ENCODE data around the gene FYCO1.

- no peak for TF ChIP-seq CTCF (optimal IDR thresholded peaks at IDR 0.05 in 1 of 3, IDR thresholded peaks at IDR 0.05 in 1 of 3, conservative IDR thresholded peaks at IDR 0.05 in 1 of 3; ENCODE audit: extremely low read depth in 1 of 3, insufficient read depth in 2 of 3, low read length in 3 of 3)
- no peak for TF ChIP-seq EZH2 (IDR thresholded peaks at IDR 0.05; ENCODE audit: low read length)
Observed at GRCh38 chr3:46031269-46031668, 35.6 kb upstream of the FYCO1 start.
